Retinal pigment epithelial cell (primary cell): ENCODE measurements around the gene NKD2.
"Not testable (repeated sequence)": the region's sequence is repeated elsewhere in the genome, so short reads cannot be mapped to it uniquely, and the experiment has no call there.

Experiments used
- DNase-seq: peaks from one replicate; pipeline ENCODE4 v3.0.0-alpha.2; 2010; ENCODE audit warnings: low read depth
- H3K4me3 ChIP-seq: 2 replicates; pipeline ENCODE4 v1.5.1; 2011; ENCODE audit warnings: mild to moderate bottlenecking, low read length, control low read depth, moderate library complexity
- TF ChIP-seq, protein P1 (sequence below): conservative IDR thresholded peaks from 2 replicates; pipeline ENCODE4 v1.5.1; 2011; ENCODE audit warnings: low read depth, low read length, control low read depth, inconsistent platforms

NKD2 gene

DNA sequence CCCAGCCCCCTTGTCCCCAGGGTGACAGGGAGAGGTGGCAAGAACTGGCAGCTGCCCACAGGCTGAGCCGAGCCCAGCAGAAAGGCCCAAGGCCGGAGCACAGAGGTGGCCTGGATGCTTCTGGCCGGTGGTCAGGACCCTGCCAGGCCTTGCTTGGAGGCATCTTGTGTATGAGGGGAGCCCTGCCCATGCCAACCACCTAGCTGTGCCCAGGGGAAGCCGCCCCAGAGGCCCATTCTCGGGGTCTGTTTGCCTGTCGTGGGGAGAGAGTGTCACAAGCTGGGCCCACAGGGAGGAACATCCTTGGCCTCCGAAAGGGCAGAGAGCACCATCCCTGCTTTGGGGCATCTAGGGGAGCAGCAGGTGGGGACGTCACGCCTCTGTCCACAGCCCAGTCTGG lies 10.0 kb downstream of the NKD2 start:
- DNase-seq, result no peak
- TF ChIP-seq, protein P1, sequence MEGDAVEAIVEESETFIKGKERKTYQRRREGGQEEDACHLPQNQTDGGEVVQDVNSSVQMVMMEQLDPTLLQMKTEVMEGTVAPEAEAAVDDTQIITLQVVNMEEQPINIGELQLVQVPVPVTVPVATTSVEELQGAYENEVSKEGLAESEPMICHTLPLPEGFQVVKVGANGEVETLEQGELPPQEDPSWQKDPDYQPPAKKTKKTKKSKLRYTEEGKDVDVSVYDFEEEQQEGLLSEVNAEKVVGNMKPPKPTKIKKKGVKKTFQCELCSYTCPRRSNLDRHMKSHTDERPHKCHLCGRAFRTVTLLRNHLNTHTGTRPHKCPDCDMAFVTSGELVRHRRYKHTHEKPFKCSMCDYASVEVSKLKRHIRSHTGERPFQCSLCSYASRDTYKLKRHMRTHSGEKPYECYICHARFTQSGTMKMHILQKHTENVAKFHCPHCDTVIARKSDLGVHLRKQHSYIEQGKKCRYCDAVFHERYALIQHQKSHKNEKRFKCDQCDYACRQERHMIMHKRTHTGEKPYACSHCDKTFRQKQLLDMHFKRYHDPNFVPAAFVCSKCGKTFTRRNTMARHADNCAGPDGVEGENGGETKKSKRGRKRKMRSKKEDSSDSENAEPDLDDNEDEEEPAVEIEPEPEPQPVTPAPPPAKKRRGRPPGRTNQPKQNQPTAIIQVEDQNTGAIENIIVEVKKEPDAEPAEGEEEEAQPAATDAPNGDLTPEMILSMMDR, result no peak
- no peak overlapping the region for H3K4me3 ChIP-seq

DNA sequence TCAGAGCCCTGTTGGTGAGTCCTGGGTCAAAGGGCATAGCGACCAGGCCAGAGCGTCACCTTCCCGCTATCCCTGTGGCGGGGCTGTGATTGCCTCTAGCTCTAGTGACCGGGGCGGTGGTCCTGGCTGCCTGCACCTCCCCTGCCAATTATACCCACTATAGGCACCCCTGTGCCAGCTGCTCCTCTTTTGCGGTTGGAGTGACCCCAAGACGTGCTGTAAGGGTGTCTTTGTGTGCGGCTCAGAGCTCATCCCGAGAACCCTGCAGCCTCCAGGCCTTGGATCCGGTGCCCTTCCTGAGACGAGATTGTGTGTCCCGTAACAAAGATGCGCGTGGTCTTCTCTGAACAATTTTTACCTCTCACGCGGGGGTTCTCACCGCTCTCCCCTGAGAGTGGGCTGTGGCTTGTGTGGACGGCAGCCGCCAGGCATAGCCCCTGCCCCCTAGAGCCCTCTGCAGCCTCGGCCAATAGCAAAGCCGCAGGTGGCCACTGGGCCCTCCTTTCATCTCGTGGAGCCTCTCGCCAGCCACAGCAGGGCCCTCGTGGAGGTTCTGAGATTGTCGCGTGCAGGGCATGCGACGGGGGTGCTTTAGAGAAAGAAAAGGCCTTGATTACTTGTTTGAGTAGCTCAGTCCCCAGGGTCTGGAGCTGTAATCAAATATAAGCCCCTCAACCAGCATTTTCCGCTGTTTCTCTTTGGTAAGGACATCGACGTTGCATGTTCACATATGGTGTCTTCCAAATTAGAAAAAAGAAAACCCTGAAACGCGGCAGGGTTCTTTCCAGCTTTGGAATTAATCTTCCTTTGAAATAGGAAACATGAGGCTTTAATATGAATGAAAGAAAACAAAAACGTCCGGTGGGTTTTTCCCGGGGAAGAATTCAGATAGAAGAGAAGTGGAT lies 10.7 kb downstream of the NKD2 start:
- DNase-seq, result no peak
- H3K4me3 ChIP-seq, result no peak overlapping the region
- TF ChIP-seq, protein P1, result no peak

DNA sequence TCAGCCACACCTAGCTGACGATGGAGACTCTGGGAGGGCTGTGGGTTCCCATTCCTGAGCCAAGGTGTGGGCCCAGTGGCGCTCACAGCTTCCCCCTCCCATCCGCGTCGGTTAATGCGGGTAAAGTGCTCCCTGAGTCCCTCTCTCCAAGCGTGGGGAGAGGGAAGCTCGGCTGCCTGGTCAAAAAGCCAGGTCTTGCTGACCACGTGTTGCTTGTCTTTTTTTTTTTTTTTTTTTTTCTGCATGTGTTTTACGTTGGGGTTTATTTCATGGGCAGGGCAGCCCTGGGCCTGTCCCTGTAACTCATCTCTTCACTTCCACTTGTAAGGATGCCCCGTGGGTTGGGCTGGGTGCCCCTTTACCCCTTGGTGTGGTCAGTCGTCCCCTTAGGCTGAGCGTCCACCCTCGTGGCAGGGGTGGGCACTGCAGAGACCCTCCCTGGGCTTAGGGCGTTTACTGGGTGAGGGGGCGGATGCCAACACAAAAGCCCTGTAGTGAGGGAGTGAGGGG lies 11.9 kb downstream of the NKD2 start:
- DNase-seq, result no peak
- TF ChIP-seq, protein P1, result no peak

DNA sequence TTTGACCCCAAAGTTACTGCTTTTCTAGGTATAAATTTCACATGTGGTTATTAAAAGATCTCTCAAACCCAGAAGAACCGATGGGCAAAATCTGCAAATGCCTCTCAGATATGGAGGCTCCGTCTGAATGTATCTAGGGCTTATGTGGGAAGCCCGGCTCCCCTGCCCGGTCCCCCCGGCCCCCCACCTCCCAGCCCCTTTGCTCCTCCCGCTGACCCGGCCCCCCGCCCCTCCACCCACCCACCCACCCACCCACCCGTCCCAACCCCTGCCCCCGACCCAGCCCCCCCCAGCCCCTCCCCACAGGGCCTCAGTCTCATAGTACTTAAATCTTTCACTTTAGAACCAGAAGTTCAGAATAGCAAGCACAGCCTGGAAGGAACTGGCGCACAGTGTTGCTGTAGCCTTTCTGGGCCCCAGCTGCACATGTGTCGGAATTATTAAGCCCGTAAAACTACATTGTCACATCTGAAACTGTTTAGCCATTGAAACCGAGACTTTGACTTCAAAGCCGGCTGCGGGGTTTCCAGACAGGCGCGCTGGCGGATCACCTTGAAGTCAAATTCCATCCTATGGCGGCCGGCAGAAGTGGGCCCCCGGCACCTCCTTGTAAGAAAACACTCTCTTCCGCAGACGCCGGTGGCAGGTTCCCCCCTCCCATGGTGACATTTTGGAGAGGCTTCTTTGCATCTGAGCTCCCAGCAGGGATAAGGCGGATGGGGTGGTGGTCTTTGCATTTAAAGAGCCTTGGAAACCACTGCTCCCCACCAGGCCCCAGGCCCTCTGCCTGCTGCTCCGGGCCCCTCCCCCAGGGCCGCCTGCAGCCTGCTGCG lies 12.8 kb downstream of the NKD2 start:
- DNase-seq, result no peak
- TF ChIP-seq, protein P1, result no peak
- no peak overlapping the region for H3K4me3 ChIP-seq

More for the DNA sequence above, 11.9 kb downstream of the NKD2 start:
- H3K4me3 ChIP-seq, result no peak overlapping the region

DNA sequence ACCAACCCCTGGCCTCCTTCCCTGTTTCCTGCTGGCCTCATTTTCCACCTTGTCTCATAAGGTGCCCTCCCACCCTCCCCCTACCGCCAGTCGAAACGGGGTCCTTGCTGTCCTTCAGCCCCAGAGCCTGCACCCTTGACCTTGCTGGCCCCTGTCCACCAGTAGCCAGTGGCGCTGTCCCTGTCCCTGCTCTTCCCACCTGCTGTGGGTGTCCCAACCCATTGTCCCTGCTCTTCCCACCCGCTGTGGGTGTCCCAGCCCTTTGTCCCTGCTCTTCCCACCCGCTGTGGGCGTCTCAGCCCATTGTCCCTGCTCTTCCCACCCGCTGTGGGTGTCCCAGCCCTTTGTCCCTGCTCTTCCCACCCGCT lies 13.4 kb downstream of the NKD2 start:
- not testable (repeated sequence) for H3K4me3 ChIP-seq, DNase-seq

DNA sequence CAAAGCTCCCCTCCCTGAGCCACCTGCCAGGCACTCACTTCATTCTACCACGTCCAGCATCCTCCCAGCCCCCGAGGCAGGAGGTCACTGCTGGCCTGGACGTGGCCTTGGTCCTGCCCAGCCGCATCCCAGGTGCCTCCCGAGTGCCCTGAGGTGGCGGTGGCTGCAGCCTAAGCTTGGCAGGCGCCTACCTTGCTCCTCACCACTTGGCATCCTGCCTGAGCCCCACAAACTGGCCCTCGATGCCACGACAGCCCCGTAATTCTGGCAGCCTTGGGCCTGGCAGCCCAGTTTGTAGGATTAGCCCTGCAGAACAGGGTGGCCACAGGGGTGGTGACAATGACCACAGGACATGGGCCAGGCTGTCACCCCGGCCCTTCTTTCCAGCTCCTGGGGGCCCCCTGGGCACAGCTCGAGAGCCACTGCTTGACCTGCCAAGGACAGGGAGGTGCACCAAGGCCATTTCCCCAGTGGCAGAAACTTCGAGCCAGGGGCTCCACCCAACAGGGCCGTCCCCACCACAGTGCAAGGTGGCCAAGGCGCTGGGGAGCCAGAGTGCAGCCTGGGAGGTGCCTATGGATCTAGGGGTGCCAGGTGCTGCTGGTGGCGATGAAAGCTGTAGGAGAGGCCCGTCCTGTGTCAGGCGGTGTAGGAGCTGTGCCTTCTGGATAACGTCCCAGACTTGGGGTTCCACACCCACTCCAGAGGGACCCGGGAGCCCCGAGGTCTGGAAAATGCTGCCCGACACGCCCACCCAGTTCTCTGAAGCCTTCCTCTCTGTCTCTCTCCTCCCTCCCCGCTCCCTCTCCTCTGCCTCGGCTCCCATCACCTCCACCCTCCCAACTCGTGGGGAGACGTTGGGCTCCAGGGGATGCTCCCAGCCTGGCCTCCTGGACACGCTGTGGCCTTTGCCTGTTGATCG lies 18.4 kb downstream of the NKD2 start:
- H3K4me3 ChIP-seq, result no peak overlapping the region
- TF ChIP-seq, protein P1, result no peak
- DNase-seq, result no peak
